ENCODE results near the gene ERGIC1. TPM values are rescaled to one million over a fixed set of nuclear protein-coding genes. Genes with fewer than 3 reads are reported as not detected.

ERGIC1 gene
- total and polyA plus RNA-seq, 2 of the 13 experiments (the other 11 are each of a cell fraction or from before 2014, with no cell fraction given) = 78.5 to 184 TPM

DNA sequence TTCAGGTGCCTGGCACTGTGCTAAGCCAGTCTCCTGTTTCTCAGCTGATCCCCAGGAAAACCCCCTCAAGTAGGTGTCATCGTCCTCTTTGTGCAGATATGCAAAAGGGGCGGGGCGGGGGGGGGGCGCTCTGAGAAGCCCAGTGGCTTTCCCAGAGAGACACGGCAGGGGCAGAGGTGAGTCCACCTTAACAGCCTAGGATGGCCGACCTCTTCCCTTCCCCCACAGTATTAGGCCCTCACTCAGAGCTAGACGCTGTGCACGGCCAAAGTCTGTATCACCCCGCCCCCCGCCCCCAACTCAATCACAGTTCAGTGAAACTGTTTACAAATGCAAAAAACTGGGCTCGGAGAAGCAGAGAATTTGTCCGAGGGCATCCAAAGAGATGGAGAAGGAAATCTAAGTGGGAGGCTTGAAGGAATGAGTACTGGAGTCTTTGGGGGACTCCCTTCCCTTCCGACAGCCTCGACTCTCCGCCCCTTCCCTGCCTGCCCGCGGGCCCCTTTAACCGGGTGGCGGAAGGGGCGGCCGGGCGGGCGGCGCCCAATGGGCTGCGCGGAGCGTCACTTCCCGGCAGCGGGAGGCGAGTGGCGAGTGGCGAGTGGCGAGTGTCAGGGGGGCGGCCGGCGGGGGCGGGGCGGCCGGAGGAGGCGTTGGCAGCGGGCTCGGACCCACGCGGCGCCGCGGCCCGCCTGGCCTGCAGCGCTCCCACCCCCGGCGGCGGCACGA is at the start of gene ERGIC1 (continued):
- TF ChIP-seq ZNF292 (CRISPR knock-in tag; IDR thresholded peaks at IDR 0.05; ENCODE audit: borderline replicate concordance, low read depth) (no peak), MXD3 (CRISPR knock-in tag; IDR thresholded peaks at IDR 0.05) (no peak), KLF6 (CRISPR knock-in tag; IDR thresholded peaks at IDR 0.05) (0 out of 2 replicates have a peak, but pooled peaks have one; percentile 38), SOX5 (CRISPR knock-in tag; IDR thresholded peaks at IDR 0.05; ENCODE audit: borderline replicate concordance) (no peak; the same call in 1 of the 2 replicates), LCORL (IDR thresholded peaks at IDR 0.05) (no peak), LCORL (CRISPR knock-in tag; IDR thresholded peaks at IDR 0.05) (peak; percentile 75), TFAP4 (IDR thresholded peaks at IDR 0.05; ENCODE audit: borderline replicate concordance, low read depth) (peak; percentile 65; the same call in 1 of the 2 replicates), NCOR1 (IDR thresholded peaks at IDR 0.05; ENCODE audit: borderline replicate concordance, low read length) (peak; percentile 69; the same call in 1 of the 2 replicates), NR2F6 (IDR thresholded peaks at IDR 0.05) (peak; percentile 58), NR2F6 (CRISPR knock-in tag; IDR thresholded peaks at IDR 0.05) (no peak; the same call in 1 of the 2 replicates), SNAI1 (CRISPR knock-in tag; IDR thresholded peaks at IDR 0.05; ENCODE audit: borderline replicate concordance) (no peak), FOXA3 (CRISPR knock-in tag; IDR thresholded peaks at IDR 0.05) (no peak), ZNF724P (CRISPR knock-in tag; IDR thresholded peaks at IDR 0.05; ENCODE audit: borderline replicate concordance) (no peak), HDAC1 (CRISPR knock-in tag; IDR thresholded peaks at IDR 0.05) (peak; percentile 50; the same call in 1 of the 2 replicates), EHMT2 (IDR thresholded peaks at IDR 0.05; ENCODE audit: borderline replicate concordance, low read depth, low read length) (no peak), ZNF383 (CRISPR knock-in tag; IDR thresholded peaks at IDR 0.05; ENCODE audit: borderline replicate concordance) (no peak), NCOA2 (CRISPR knock-in tag; IDR thresholded peaks at IDR 0.05) (no peak), PAF1 (CRISPR knock-in tag; IDR thresholded peaks at IDR 0.05) (no peak)
- TF ChIP-seq, protein P1, sequence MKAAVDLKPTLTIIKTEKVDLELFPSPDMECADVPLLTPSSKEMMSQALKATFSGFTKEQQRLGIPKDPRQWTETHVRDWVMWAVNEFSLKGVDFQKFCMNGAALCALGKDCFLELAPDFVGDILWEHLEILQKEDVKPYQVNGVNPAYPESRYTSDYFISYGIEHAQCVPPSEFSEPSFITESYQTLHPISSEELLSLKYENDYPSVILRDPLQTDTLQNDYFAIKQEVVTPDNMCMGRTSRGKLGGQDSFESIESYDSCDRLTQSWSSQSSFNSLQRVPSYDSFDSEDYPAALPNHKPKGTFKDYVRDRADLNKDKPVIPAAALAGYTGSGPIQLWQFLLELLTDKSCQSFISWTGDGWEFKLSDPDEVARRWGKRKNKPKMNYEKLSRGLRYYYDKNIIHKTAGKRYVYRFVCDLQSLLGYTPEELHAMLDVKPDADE (CRISPR knock-in tag; IDR thresholded peaks at IDR 0.05) = 0 out of 2 replicates have a peak, but pooled peaks have one; percentile 21
- TF ChIP-seq, protein P2, sequence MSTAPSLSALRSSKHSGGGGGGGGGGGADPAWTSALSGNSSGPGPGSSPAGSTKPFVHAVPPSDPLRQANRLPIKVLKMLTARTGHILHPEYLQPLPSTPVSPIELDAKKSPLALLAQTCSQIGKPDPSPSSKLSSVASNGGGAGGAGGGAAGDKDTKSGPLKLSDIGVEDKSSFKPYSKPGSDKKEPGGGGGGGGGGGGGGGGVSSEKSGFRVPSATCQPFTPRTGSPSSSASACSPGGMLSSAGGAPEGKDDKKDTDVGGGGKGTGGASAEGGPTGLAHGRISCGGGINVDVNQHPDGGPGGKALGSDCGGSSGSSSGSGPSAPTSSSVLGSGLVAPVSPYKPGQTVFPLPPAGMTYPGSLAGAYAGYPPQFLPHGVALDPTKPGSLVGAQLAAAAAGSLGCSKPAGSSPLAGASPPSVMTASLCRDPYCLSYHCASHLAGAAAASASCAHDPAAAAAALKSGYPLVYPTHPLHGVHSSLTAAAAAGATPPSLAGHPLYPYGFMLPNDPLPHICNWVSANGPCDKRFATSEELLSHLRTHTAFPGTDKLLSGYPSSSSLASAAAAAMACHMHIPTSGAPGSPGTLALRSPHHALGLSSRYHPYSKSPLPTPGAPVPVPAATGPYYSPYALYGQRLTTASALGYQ (CRISPR knock-in tag; IDR thresholded peaks at IDR 0.05) = 0 out of 2 replicates have a peak, but pooled peaks have one; percentile 42
- TF ChIP-seq, protein P3, sequence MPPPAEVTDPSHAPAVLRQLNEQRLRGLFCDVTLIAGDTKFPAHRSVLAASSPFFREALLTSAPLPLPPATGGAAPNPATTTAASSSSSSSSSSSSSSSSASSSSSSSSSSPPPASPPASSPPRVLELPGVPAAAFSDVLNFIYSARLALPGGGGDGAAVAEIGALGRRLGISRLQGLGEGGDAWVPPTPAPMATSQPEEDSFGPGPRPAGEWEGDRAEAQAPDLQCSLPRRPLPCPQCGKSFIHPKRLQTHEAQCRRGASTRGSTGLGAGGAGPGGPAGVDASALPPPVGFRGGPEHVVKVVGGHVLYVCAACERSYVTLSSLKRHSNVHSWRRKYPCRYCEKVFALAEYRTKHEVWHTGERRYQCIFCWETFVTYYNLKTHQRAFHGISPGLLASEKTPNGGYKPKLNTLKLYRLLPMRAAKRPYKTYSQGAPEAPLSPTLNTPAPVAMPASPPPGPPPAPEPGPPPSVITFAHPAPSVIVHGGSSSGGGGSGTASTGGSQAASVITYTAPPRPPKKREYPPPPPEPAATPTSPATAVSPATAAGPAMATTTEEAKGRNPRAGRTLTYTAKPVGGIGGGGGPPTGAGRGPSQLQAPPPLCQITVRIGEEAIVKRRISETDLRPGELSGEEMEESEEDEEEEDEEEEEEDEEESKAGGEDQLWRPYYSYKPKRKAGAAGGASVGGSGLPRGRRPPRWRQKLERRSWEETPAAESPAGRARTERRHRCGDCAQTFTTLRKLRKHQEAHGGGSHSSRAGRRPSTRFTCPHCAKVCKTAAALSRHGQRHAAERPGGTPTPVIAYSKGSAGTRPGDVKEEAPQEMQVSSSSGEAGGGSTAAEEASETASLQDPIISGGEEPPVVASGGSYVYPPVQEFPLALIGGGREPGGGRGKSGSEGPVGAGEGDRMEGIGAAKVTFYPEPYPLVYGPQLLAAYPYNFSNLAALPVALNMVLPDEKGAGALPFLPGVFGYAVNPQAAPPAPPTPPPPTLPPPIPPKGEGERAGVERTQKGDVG (CRISPR knock-in tag; IDR thresholded peaks at IDR 0.05; ENCODE audit: borderline replicate concordance) = no peak
- TF ChIP-seq, protein P4, sequence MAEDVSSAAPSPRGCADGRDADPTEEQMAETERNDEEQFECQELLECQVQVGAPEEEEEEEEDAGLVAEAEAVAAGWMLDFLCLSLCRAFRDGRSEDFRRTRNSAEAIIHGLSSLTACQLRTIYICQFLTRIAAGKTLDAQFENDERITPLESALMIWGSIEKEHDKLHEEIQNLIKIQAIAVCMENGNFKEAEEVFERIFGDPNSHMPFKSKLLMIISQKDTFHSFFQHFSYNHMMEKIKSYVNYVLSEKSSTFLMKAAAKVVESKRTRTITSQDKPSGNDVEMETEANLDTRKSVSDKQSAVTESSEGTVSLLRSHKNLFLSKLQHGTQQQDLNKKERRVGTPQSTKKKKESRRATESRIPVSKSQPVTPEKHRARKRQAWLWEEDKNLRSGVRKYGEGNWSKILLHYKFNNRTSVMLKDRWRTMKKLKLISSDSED (CRISPR knock-in tag; IDR thresholded peaks at IDR 0.05) = no peak
